HG02588 (cell line): ENCODE data around the gene CD83.
"Not testable (repeated sequence)": the region's sequence is repeated elsewhere in the genome, so short reads cannot be mapped to it uniquely, and the experiment has no call there.

ENCODE experiments used
- ATAC-seq: cut with Tn5 transposase; IDR thresholded peaks from one replicate; pipeline ENCODE4 v1.9.1; 2021; ENCODE audit warnings: mild to moderate bottlenecking, moderate library complexity; ENCODE audit not compliant: unreplicated experiment

The CD83 gene

GRCh38 chr6:14146506-14147096, 29.0 kb downstream of the CD83 start:
- ATAC-seq: no peak

- no peak for ATAC-seq
Measured at GRCh38 chr6:14147891-14148290, 30.3 kb downstream of the CD83 start.

DNA sequence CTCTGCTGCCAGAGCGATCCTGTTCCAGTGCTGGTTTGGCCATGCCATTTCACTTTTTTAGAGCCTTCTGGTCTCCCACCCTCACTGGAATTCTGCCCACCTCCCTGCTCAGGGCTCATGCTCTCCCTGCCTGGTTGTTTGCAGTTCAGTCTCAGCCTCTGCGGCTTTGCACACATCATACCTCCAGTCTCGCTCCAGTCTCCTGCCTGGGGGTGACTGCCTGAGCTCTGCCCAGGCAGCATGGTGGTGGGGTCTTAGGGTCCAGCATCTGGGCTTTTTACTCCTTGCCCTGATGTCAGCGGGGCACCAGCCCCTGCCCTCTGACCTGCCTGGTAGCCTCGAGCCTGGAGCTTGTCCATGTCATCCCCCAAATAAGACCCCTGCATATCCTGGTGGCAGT, 30.9 kb downstream of the CD83 start:
- no peak for ATAC-seq

- ATAC-seq: no peak
Measured at GRCh38 chr6:14149053-14149738, 31.6 kb downstream of the CD83 start.

- ATAC-seq: no peak
Measured at GRCh38 chr6:14149739-14150130, 32.2 kb downstream of the CD83 start.

DNA sequence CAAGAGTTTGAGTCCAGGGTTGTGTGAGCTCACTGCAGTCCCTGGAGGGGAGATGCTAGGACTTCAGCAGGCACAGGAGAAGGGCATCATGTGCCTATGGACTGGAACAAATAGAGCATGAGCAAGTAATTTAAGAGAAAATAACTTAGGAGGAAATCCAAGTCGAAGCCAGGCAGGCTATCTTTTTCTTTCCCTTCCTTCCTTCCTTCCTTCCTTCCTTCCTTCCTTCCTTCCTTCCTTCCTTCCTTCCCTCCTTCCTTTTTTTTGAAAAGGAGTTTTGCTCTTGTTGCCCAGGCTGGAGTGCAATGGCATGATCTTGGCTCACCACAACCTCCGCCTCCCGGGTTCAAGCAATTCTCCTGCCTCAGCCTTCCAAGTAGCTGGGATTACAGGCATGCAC, 33.7 kb downstream of the CD83 start:
- not testable (repeated sequence) for ATAC-seq

DNA sequence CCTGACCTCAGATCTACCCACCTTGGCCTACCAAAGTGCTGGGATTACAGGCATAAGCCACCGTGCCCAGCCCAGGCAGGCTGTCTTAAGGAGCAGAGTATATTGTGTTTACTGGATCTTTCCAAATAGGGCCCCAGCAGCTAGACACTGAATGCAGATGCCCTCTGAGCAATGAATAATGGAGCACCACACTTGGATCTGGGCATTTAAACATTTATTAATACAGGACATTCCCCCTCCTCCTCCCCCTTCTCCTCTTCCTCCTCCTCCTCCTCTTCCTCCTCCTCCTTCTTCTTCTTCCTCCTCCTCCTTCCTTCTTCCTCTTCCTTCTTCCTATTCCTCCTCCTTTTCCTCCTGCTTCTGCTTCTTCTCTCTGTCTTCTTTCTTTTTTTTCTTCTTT, 34.2 kb downstream of the CD83 start:
- ATAC-seq: no peak

GRCh38 chr6:14153228-14153627, 35.7 kb downstream of the CD83 start:
- ATAC-seq: no peak

DNA sequence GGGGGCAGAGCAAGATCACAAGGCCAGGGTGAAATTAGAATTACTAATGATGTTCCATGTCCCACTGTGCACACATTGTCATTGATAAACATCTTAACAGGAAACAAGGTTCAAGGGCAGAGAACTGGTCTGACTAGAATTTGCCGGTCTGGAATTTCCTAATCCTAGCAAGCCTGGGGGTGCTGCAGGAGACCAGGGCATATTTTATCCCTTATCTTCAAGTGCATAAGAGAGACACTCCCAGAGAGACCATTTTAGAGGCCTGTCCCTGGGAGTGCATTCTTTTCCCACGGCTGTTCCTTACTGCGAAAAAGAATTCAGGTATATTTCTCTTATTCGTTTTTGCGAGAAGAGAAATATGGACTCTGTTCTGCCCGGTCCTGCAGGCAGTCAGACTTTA, 41.5 kb downstream of the CD83 start:
- ATAC-seq: no peak

DNA sequence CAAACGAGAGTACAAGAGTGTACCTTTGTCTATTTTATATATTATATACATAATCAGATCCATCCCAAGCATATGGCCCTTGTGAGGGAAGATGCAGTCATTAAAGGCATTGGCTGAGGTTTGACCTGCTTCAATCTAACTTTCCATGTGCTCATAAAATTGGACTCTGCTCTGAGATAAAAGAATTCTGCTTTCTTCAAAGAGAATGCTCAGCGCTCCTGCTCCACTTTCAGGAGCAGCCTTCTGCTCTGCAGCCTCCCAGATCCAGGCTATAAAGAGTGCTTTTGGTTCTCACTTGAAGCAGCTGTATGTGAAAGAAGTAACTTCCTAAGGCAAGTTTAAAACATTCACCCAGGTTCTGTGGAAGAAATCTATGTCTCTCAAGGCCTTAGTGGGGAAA, 45.3 kb downstream of the CD83 start:
- no peak for ATAC-seq

DNA sequence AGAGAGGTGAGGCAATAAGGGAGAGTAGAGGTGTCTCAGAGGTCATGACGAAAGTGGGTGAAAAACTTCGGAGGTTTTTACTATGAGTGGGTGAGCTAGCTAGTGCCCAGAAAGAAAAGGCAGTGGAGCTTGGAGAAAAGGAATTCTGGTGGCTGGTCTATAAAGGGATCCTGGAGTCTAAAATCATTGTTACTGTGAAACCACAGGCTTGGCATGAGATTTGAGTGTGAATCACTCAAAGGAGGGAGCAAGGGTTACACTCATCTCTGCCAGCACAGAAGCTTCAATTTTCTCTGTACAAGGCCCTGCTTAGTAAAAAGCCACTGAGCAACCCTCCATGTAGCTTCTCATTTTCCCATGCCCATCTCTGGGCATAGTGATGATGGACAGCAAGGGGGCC, 47.5 kb downstream of the CD83 start:
- ATAC-seq: no peak

- ATAC-seq: no peak
Measured at GRCh38 chr6:14166839-14167238, 49.3 kb downstream of the CD83 start.

GRCh38 chr6:14170128-14170527, 52.6 kb downstream of the CD83 start:
- ATAC-seq: no peak

DNA sequence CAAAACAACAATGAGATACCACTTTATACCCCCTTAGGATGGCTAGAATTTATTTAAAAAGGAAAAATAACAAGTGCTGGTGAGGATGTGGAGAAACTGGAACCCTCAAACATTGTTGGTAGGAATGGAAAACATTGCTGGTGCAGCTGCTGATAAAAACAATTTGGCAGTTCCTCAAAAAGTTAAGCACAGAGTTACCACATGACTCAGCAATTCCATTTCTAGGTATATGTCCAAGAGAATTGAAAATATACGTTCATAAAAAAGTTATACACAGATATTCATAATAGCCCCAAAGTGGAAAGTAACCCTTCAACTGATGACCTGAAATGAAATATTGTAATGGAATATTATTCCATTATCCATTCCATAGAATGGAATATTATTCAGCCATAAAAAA, 55.0 kb downstream of the CD83 start:
- ATAC-seq: no peak

GRCh38 chr6:14174226-14174625, 56.7 kb downstream of the CD83 start:
- ATAC-seq: no peak

GRCh38 chr6:14174996-14175395, 57.4 kb downstream of the CD83 start:
- no peak for ATAC-seq

DNA sequence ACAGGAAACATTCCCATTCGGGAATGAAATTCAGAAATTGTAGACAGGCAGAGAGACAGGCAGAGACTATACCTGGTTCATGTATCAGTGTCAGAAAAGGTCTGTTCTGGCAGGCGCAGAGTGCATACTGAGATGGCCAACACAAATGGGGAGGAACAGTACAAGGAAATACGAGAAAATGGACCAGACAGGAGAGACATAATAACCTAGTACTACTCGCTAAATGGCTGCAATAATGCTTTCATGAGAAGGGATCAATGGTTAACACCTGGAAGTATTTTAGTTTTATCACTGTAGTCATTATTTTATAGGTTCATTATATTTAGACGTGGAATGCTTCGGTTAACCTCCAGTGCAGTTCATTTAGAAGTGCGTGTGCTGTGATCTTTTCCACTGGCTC, 58.9 kb downstream of the CD83 start:
- ATAC-seq: no peak

DNA sequence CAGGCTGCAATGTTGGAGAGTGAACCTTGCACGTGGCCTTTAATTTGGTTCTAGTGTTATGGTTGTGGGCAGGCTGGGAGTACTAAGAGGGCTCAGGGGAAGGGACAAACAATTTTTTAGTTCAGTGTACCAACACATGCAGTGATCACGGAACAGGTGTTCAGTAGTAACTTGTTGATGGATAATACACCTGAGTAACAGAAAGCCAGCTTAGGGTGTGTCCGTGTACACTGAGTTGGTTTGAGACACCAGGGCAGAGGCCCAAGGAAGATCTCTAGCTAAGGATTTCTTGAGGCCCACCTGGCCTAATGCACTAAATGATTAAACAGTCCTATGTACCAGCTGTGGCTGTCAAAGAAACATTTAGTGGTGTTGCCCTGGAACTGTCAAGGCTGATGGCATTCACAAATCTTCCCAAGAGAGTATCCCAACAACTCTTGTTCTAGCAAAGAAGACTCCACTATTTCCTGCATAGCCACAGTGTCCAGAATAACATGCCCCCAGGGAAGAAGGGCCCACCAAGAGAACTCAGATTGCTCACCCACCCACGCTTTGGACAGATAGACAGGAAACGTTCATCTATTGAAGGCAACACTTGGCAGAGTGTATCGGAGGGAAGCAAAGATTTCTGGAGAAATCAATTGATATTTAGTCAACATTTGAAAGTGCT, 60.0 kb downstream of the CD83 start:
- no peak for ATAC-seq

DNA sequence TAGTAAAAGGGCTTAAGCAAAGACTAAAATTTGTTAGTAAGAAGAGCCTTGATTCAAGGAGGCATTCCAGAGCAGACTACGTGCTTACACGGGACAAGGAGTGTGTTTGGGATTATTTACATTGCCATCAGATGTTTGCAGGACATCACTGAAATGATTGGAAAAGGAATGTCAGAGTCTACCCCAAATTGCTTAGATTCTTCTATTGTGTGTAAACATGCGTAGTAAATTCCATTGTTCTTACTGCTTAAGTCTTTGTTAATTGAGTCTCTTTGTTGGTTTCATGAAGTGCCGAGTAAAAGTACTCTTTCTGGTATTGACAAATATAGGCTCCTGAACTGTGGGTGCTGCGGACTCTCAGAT, 60.5 kb downstream of the CD83 start:
- no peak for ATAC-seq

DNA sequence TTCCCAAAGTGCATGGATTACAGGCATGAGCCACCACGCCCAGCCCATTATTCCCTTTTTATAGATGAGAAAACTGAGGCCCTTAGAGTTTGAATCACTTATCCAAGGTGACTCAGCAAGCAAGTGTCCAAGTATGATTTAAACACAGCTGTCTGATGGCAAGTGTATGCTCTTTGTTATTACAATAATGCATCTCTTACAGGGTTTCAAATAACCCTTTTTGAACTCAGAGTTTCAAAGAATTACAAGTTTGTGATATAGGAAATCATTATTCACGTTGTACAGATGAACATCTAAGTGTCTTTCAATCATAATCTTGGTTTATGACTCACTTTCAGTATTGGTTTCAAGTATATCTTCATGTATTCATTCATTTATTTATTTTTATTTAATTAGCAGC, 63.0 kb downstream of the CD83 start:
- ATAC-seq: no peak

DNA sequence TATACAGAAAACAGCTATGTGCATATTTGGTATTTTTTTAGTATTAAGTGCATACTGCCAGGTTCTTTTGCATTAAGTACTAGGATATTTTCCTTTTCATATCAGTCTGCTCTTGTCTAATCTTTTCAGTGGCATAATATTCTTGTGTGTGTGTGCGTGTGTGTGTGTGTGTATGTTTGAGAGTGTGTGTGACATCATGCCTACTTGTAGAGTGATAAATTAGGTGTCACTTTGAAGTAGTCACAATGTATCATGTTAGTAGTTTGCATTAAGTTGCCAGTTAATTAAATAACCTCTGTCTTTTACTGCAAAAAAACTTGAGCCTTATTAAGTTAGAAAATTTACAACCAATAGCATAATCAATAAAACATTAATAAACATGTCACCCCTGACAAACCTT, 65.3 kb downstream of the CD83 start:
- no peak for ATAC-seq
